ENCODE data around the gene PCDHB7.

DNA sequence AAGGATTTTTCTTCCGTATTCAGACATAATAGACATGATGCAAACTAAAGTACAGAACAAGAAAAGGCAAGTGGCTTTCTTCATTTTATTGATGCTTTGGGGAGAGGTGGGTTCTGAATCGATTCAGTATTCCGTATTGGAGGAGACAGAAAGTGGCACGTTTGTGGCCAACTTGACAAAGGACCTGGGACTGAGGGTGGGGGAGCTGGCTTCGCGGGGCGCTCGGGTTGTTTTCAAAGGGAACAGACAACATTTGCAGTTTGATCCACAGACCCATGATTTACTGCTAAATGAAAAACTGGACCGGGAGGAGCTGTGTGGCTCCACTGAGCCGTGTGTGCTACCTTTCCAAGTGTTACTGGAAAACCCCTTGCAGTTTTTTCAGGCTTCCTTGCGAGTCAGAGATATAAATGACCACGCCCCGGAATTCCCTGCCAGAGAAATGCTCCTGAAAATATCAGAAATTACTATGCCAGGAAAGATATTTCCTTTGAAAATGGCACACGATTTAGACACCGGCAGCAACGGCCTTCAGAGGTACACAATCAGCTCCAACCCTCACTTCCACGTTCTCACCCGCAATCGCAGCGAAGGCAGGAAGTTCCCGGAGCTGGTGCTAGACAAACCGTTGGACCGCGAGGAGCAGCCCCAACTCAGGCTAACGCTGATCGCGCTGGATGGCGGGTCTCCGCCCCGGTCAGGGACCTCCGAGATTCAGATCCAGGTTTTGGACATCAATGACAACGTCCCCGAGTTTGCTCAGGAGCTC is 22.0 kb upstream of the PCDHB7 start:
- TF ChIP-seq, protein P1, sequence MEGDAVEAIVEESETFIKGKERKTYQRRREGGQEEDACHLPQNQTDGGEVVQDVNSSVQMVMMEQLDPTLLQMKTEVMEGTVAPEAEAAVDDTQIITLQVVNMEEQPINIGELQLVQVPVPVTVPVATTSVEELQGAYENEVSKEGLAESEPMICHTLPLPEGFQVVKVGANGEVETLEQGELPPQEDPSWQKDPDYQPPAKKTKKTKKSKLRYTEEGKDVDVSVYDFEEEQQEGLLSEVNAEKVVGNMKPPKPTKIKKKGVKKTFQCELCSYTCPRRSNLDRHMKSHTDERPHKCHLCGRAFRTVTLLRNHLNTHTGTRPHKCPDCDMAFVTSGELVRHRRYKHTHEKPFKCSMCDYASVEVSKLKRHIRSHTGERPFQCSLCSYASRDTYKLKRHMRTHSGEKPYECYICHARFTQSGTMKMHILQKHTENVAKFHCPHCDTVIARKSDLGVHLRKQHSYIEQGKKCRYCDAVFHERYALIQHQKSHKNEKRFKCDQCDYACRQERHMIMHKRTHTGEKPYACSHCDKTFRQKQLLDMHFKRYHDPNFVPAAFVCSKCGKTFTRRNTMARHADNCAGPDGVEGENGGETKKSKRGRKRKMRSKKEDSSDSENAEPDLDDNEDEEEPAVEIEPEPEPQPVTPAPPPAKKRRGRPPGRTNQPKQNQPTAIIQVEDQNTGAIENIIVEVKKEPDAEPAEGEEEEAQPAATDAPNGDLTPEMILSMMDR (IDR thresholded peaks at IDR 0.05; ENCODE audit: insufficient read depth, low read length, poor library complexity, severe bottlenecking), result no peak
- TF ChIP-seq EZH2phosphoT487 (conservative IDR thresholded peaks at IDR 0.05; ENCODE audit: low read length), result no peak
